Cardiac muscle cell (in vitro differentiated cells and primary cell): Measurements from ENCODE around the gene STK10. TPM values are rescaled to one million over a fixed set of nuclear protein-coding genes. Genes with fewer than 3 reads are reported as not detected.
A peak's percentile ranks its signal among the peaks of the same experiment; 100 is the strongest.

Experiments
- DNase-seq, 2 donors: peaks; one replicate each; pipeline versions ENCODE4 v3.0.0 to v3.0.0-alpha.2; 2010 to 2017; ENCODE audit warnings: low read depth in 1 of 2, low spot score in 1 of 2
- H3K27ac ChIP-seq: fragments of 200-600 bp; sonication (generic); 2 replicates; pipeline ENCODE4 v1.5.1; 2016
- H3K27me3 ChIP-seq: fragments of 200-600 bp; sonication (generic); 2 replicates; pipeline ENCODE4 v1.6.0; 2016; ENCODE audit warnings: control low read depth
- H3K36me3 ChIP-seq: fragments of 200-600 bp; sonication (generic); 2 replicates; pipeline ENCODE4 v1.5.1; 2016; ENCODE audit warnings: control low read depth
- H3K4me1 ChIP-seq: fragments of 200-600 bp; sonication (generic); 2 replicates; pipeline ENCODE4 v1.8.1; 2017; ENCODE audit warnings: low read depth, mild to moderate bottlenecking, mixed run types
- H3K4me3 ChIP-seq: fragments of 200-600 bp; sonication (generic); 2 replicates; pipeline ENCODE4 v1.5.1; 2016; ENCODE audit warnings: mild to moderate bottlenecking
- H3K9me3 ChIP-seq: fragments of 200-600 bp; sonication (generic); 2 replicates; pipeline ENCODE4 v1.5.1; 2017; ENCODE audit warnings: low read depth, mild to moderate bottlenecking, control low read depth
- polyA plus RNA-seq: library from polyadenylated mRNA; unstranded; fragments of >200 nt; fragmentation: Nextera tagmentation; extraction: Ambion mirVana; gene quantifications from 2 replicates; pipeline ENCODE4 v1.2.1, GENCODE V29; 2016
- total RNA-seq: library from RNA; depleted of rRNA; stranded (reverse); fragments of >200 nt; gene quantifications from 2 replicates; pipeline ENCODE4 v1.2.3, GENCODE V29; 2016
- TF ChIP-seq, protein P1 (sequence below): IDR thresholded peaks from 2 replicates; pipeline ENCODE4 v1.5.1; 2012; ENCODE audit warnings: low read depth, mild to moderate bottlenecking, low read length

Gene STK10
- total and polyA plus RNA-seq, 2 experiments from 2014 or later = 10.8 to 16.4 TPM

DNA sequence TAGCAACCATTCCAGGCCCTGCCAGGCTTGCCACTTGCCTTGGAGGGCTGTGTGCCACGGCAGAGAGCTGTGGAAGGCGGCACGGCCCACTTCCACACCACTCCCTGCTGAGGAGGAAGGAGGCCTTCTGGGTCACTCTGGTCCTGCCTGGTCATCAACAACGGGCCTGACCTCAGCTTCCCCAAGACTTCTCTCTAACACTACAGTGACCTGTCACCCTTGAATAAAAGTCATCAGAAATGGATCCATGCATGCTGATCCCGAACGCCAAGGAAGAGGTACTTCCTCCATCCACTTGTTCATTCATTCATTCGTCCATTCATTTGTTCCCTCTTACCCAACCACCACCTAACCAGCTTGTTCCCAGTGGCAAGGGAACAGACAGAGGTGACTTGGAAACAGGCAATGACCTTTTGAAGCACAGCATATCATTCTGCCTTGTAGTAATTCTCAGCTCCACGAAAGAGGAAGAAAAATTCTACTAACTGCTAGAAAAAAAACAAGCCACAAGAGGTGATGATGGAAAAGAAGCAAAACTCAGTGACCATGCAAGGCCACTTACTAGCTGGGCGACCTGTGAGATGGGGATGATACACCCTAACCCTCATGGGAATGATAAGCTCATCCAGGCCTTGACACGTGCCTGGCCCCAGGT is 58.6 kb downstream of the STK10 start:
- TF ChIP-seq, protein P1, sequence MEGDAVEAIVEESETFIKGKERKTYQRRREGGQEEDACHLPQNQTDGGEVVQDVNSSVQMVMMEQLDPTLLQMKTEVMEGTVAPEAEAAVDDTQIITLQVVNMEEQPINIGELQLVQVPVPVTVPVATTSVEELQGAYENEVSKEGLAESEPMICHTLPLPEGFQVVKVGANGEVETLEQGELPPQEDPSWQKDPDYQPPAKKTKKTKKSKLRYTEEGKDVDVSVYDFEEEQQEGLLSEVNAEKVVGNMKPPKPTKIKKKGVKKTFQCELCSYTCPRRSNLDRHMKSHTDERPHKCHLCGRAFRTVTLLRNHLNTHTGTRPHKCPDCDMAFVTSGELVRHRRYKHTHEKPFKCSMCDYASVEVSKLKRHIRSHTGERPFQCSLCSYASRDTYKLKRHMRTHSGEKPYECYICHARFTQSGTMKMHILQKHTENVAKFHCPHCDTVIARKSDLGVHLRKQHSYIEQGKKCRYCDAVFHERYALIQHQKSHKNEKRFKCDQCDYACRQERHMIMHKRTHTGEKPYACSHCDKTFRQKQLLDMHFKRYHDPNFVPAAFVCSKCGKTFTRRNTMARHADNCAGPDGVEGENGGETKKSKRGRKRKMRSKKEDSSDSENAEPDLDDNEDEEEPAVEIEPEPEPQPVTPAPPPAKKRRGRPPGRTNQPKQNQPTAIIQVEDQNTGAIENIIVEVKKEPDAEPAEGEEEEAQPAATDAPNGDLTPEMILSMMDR = no peak
- no peaks in the 10 kb centered on the region for H3K4me1 ChIP-seq

DNA sequence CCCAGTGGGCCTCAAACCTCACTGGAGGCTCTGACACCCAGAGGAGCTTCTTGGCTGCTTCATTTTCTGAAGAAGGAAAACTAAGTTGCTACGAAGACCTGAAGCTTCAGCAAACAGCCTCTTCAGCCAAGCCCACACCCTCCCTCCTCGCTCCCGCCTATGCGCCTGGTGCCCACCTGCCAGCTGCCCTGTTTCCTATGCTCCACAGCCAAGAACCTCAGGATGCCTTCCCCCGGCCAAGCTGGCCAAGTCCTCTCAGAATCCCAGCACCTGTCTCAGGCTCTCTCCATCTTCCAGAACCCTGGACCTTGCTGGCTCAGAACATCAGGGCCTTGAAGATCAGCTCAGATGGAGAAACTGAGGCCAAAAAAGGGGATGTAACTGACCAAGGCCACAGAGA is 60.4 kb downstream of the STK10 start:
- Histone ChIP-seq H3K27me3 (no peaks in the 10 kb centered on the region), H3K4me3 (no peak overlapping the region), H3K27ac (no peak overlapping the region), H3K4me1 (no peaks in the 10 kb centered on the region), H3K9me3 (no peaks in the 10 kb centered on the region), H3K36me3 (peaks cover 2% of the 10 kb centered on the region)
- TF ChIP-seq, protein P1 = no peak
- no peak for DNase-seq

More for the DNA sequence above, 58.6 kb downstream of the STK10 start:
- Histone ChIP-seq H3K4me3 (no peak overlapping the region), H3K9me3 (no peaks in the 10 kb centered on the region), H3K27me3 (no peaks in the 10 kb centered on the region), H3K27ac (no peak overlapping the region), H3K36me3 (peaks cover 2% of the 10 kb centered on the region)
- no peak for DNase-seq

DNA sequence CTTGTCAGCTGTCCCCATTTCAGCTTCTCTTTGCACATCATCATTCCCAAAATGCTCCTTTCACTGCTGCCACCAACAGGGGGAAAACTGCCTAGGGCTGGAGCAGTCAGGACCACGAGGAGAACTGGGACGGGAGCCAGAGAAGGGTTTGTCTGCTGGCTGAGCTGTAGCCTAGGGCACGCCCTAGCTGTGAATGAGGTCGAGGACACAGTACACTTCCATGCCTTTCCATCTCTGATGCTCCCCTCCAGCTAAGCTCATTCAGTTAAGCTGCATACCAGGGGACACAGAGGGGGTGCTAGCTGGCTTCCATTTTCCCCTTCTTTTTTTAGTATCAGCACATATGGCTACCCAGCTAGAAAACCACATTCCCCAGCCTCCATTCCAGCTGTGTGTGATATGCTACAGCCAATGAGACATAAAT is 64.7 kb downstream of the STK10 start:
- peak; percentile 40 to 86 for DNase-seq

DNA sequence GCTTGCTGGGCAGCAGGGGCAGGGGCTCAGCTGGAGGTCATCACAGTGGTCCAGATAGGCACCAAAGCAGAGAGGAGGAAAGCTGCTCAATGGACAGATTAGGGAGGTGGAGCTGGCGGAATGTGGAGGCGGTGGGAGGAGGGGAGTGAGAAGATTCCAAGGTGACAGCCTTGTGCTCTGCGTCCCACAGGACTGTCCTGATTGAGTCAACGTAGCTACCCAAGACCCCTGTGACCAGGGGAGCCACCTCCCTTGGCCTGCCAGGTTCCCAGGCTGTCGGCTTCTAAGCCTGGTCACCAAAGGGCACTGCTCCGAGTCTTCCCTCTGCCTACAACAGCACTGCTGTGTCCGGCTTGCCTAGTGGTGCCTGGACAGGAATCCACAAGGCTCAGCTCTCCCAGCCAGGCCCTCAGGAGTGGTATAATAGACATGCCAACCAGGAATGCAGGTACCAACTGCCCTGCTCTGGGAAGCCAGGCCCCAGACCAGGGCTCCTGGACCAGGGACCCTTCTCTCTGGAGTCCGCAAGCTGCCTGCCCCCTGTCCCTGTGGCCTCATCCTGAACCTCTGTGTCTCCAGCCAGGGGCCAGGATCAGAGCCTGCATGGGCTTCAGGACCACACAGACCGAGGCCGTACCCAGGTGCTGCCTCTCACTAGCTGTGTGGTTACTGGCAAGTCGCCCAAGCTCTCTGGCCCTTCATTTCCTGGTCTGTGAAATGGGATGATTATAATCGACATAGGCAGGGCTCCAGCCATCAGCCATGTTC is 67.9 kb downstream of the STK10 start:
- no peaks in the 10 kb centered on the region for H3K27me3 ChIP-seq
- peak overlapping the region; percentile 30 for H3K27ac ChIP-seq
- no peak overlapping the region for H3K4me3 ChIP-seq
- TF ChIP-seq, protein P1 = no peak
- no peaks in the 10 kb centered on the region for H3K9me3 ChIP-seq
- H3K4me1 ChIP-seq = no peaks in the 10 kb centered on the region
- no peak for DNase-seq
- peaks cover 2% of the 10 kb centered on the region for H3K36me3 ChIP-seq

More for the DNA sequence above, 64.7 kb downstream of the STK10 start:
- Histone ChIP-seq H3K9me3 (no peaks in the 10 kb centered on the region), H3K4me1 (no peaks in the 10 kb centered on the region), H3K4me3 (no peak overlapping the region), H3K27me3 (no peaks in the 10 kb centered on the region), H3K36me3 (peaks cover 2% of the 10 kb centered on the region), H3K27ac (no peak overlapping the region)
- TF ChIP-seq, protein P1 = peak; percentile 64

DNA sequence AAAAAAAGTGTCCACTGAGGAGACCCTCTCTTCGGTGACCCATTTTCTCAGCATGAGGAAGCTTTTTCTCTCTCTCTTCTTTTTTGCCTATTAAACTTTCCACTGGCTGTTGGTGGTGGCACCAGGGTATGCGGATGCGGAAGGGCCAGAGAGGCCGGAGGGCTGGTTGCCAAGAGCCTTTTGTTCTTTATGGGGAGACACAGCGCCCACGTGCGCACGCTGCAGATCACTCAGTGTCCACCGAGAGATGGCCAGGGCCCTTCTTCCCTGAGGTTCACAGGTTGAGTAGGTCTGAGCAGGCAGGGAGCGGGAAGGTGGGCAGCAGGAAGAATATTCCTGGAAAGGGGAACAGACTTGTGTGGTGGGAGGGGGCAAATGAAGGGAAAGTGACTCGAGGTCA is 69.1 kb downstream of the STK10 start:
- Histone ChIP-seq H3K27ac (no peak overlapping the region), H3K4me3 (no peak overlapping the region), H3K36me3 (no peaks in the 10 kb centered on the region), H3K9me3 (no peaks in the 10 kb centered on the region), H3K27me3 (no peaks in the 10 kb centered on the region), H3K4me1 (no peaks in the 10 kb centered on the region)
- DNase-seq = no peak
- TF ChIP-seq, protein P1 = no peak
